HL-60 (cell line): ENCODE data around the gene FAF1.

Experiments
- DNase-seq, 2 experiments: peaks; one replicate each; pipeline ENCODE4 v3.0.0-alpha.2; 2010 to 2020; ENCODE audit warnings: low read depth in 1 of 2, low spot score in 1 of 2
- H3K27ac ChIP-seq: fragments of 250-450 bp; sonication (Bioruptor Pico); replicated peaks from 2 replicates; pipeline ENCODE4 v1.5.1; 2020; ENCODE audit warnings: mild to moderate bottlenecking, moderate library complexity
- H3K27me3 ChIP-seq: fragments of 250-450 bp; sonication (Bioruptor Pico); 2 replicates; pipeline ENCODE4 v1.5.1; 2021; ENCODE audit warnings: mild to moderate bottlenecking, moderate library complexity; ENCODE audit not compliant: insufficient read depth, poor library complexity, severe bottlenecking
- H3K4me3 ChIP-seq: replicated peaks from 2 replicates; pipeline ENCODE4 v1.5.1; 2011; ENCODE audit warnings: mild to moderate bottlenecking, control low read depth, low read length; ENCODE audit not compliant: insufficient read depth
- CTCF ChIP-seq: IDR thresholded peaks from one replicate; pipeline ENCODE4 v1.5.1; 2011; ENCODE audit warnings: low read length, control low read depth, inconsistent platforms; ENCODE audit not compliant: insufficient read depth
- GABPA ChIP-seq: IDR thresholded peaks from 2 replicates; pipeline ENCODE4 v1.6.1; 2012; ENCODE audit warnings: low read depth
- POLR2AphosphoS5 ChIP-seq: IDR thresholded peaks from 2 replicates; pipeline ENCODE4 v1.6.1; 2012; ENCODE audit warnings: low read depth
- SPI1 ChIP-seq: IDR thresholded peaks from 2 replicates; pipeline ENCODE4 v1.6.1; 2012; ENCODE audit warnings: low read depth, mild to moderate bottlenecking, borderline replicate concordance
- TF ChIP-seq, protein P1 (sequence below): IDR thresholded peaks from 2 replicates; pipeline ENCODE4 v1.6.1; 2012; ENCODE audit warnings: low read depth; ENCODE audit not compliant: insufficient replicate concordance

The FAF1 gene

DNA sequence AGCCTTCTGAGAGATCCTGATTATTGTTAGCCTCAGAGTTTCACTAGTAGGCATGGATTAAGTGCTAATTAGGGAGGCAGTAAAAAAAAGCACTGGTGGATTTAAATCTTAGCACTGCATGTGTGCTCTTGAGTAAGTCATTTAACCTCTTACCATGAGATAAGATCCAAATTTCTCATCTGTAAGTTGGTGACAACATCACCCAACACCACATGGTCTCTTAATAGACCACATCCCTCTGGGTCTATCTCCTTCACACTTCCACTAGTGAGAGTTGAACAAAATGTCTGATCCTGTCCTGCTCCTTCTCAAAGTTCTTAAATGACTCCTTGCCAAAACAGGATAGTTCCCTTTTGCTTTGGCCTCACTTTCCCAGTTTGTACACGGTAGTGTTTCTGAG lies 507.4 kb downstream of the FAF1 start:
- no peak for DNase-seq
- Histone ChIP-seq H3K27ac (no peak overlapping the region), H3K4me3 (no peak overlapping the region), H3K27me3 (no peaks in the 10 kb centered on the region)
- TF ChIP-seq, protein P1, sequence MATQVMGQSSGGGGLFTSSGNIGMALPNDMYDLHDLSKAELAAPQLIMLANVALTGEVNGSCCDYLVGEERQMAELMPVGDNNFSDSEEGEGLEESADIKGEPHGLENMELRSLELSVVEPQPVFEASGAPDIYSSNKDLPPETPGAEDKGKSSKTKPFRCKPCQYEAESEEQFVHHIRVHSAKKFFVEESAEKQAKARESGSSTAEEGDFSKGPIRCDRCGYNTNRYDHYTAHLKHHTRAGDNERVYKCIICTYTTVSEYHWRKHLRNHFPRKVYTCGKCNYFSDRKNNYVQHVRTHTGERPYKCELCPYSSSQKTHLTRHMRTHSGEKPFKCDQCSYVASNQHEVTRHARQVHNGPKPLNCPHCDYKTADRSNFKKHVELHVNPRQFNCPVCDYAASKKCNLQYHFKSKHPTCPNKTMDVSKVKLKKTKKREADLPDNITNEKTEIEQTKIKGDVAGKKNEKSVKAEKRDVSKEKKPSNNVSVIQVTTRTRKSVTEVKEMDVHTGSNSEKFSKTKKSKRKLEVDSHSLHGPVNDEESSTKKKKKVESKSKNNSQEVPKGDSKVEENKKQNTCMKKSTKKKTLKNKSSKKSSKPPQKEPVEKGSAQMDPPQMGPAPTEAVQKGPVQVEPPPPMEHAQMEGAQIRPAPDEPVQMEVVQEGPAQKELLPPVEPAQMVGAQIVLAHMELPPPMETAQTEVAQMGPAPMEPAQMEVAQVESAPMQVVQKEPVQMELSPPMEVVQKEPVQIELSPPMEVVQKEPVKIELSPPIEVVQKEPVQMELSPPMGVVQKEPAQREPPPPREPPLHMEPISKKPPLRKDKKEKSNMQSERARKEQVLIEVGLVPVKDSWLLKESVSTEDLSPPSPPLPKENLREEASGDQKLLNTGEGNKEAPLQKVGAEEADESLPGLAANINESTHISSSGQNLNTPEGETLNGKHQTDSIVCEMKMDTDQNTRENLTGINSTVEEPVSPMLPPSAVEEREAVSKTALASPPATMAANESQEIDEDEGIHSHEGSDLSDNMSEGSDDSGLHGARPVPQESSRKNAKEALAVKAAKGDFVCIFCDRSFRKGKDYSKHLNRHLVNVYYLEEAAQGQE, result no peak
- TF ChIP-seq SPI1, result no peak
- TF ChIP-seq POLR2AphosphoS5, result no peak
- no peak for TF ChIP-seq CTCF
- no peak for TF ChIP-seq GABPA

- Histone ChIP-seq H3K4me3 (no peak overlapping the region), H3K27ac (no peak overlapping the region), H3K27me3 (no peaks in the 10 kb centered on the region)
- TF ChIP-seq, protein P1, result no peak
- TF ChIP-seq CTCF (no peak), SPI1 (no peak), GABPA (no peak)
- DNase-seq, result no peak
Observed at GRCh38 chr1:50450861-50451653, 509.0 kb downstream of the FAF1 start.

- no peak for TF ChIP-seq POLR2AphosphoS5
- TF ChIP-seq, protein P1, result no peak
- H3K4me3 ChIP-seq, result no peak overlapping the region
- H3K27me3 ChIP-seq, result no peaks in the 10 kb centered on the region
- H3K27ac ChIP-seq, result no peak overlapping the region
- DNase-seq, result no peak
Observed at GRCh38 chr1:50447961-50448360, 512.1 kb downstream of the FAF1 start.
